ENCODE measurements around the gene RGS19.

The RGS19 gene

DNA sequence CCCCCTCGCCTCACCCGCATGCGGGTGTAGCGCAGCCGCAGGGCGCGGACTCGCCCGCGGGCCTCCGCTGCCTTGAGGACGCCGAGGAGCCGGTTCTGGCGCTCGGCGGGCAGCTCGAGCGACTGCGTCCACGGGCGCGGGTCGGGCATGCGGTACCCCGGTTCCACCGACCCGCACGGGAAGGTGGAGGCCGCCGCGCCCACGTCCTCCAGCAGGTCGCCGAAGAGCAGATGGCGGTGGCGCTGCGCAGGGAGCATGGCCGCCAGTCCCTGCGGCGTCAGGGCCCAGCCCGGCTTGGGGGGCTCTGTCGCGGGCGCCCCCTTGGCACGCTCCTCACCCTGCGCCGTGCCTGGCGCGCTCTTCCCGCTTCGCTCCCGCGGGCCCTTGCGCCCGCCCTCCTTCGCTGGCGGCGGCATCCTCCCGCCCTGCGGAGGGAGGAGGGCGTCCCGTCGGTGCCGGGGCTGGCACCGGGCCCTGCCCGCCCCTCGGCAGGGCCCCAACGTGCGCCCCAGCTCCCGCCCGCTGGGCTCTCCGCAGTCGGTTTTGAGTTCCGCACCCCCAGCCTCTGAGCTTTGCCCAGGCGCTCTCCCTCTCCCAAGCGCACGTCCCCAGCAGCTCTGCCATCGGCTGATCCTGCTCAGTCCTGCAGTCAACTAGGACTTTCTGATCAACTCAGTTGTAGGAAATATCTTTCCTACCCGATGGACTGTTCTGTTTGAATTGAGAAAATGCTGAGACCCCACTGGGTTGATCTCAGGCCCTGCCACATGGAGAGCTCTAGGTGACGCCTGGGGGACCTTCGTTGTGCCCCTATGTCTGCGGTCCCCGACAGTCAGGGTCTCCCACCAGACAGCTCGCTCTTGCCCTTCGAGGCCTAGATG is 4.7 kb upstream of the RGS19 start, which contains the start of gene LKAAEAR1:
Gene LKAAEAR1, minus strand, starts transcription at position 595 of the 881 bp plus-strand sequence. Its CDS starts 179 bp downstream, at position 416.
- H3K27me3 ChIP-seq (ENCODE audit: control insufficient read depth, insufficient read depth, low read length), result peaks cover 17% of the 10 kb centered on the region
- no peaks in the 10 kb centered on the region for H3K36me3 ChIP-seq (ENCODE audit: control insufficient read depth, insufficient read depth, low read length)
- no peak within 1 kb of the TSS for H3K27ac ChIP-seq (ENCODE audit: low read depth, low read length)
- peaks cover 2% of the 10 kb centered on the region for H3K4me1 ChIP-seq (ENCODE audit: control insufficient read depth, insufficient read depth, low read length)
- peak within 1 kb of the TSS; percentile 60 for H3K4me3 ChIP-seq (ENCODE audit: low read length)
- no peak within 1 kb of the TSS for H3K9ac ChIP-seq (ENCODE audit: low read length)

GRCh38 chr20:64083378-64083803 is 4.1 kb upstream of the RGS19 start:
- Histone ChIP-seq H3K27ac (ENCODE audit: low read depth, low read length) (no peak overlapping the region), H3K9ac (ENCODE audit: low read length) (no peak overlapping the region), H3K27me3 (ENCODE audit: control insufficient read depth, insufficient read depth, low read length) (peaks cover 22% of the 10 kb centered on the region), H3K4me1 (ENCODE audit: control insufficient read depth, insufficient read depth, low read length) (peaks cover 7% of the 10 kb centered on the region), H3K36me3 (ENCODE audit: control insufficient read depth, insufficient read depth, low read length) (no peaks in the 10 kb centered on the region), H3K4me3 (ENCODE audit: low read length) (peak overlapping the region; percentile 60)

GRCh38 chr20:64082820-64083377 is 3.6 kb upstream of the RGS19 start:
- no peak overlapping the region for H3K9ac ChIP-seq (ENCODE audit: low read length)

GRCh38 chr20:64082126-64082731 is 2.9 kb upstream of the RGS19 start:
- peaks cover 9% of the 10 kb centered on the region for H3K4me1 ChIP-seq (ENCODE audit: control insufficient read depth, insufficient read depth, low read length)
- no peaks in the 10 kb centered on the region for H3K36me3 ChIP-seq (ENCODE audit: control insufficient read depth, insufficient read depth, low read length)
- no peak overlapping the region for H3K27ac ChIP-seq (ENCODE audit: low read depth, low read length)
- H3K4me3 ChIP-seq (ENCODE audit: low read length), result no peak overlapping the region
- no peak overlapping the region for H3K9ac ChIP-seq (ENCODE audit: low read length)
- peaks cover 22% of the 10 kb centered on the region for H3K27me3 ChIP-seq (ENCODE audit: control insufficient read depth, insufficient read depth, low read length)

More at GRCh38 chr20:64082820-64083377, 3.6 kb upstream of the RGS19 start:
- Histone ChIP-seq H3K27me3 (ENCODE audit: control insufficient read depth, insufficient read depth, low read length) (peaks cover 22% of the 10 kb centered on the region), H3K27ac (ENCODE audit: low read depth, low read length) (no peak overlapping the region), H3K36me3 (ENCODE audit: control insufficient read depth, insufficient read depth, low read length) (no peaks in the 10 kb centered on the region), H3K4me1 (ENCODE audit: control insufficient read depth, insufficient read depth, low read length) (peaks cover 9% of the 10 kb centered on the region), H3K4me3 (ENCODE audit: low read length) (peak overlapping the region; percentile 27)

- H3K36me3 ChIP-seq (ENCODE audit: control insufficient read depth, insufficient read depth, low read length), result no peaks in the 10 kb centered on the region
- H3K4me3 ChIP-seq (ENCODE audit: low read length), result no peak overlapping the region
- H3K9ac ChIP-seq (ENCODE audit: low read length), result no peak overlapping the region
- peaks cover 22% of the 10 kb centered on the region for H3K27me3 ChIP-seq (ENCODE audit: control insufficient read depth, insufficient read depth, low read length)
- peaks cover 9% of the 10 kb centered on the region for H3K4me1 ChIP-seq (ENCODE audit: control insufficient read depth, insufficient read depth, low read length)
- H3K27ac ChIP-seq (ENCODE audit: low read depth, low read length), result no peak overlapping the region
Observed at GRCh38 chr20:64081624-64081964, 2.3 kb upstream of the RGS19 start.

- Histone ChIP-seq H3K4me3 (ENCODE audit: low read length) (peak overlapping the region; percentile 63), H3K9ac (ENCODE audit: low read length) (no peak overlapping the region), H3K27ac (ENCODE audit: low read depth, low read length) (no peak overlapping the region)
Observed at GRCh38 chr20:64080813-64081623, 1.7 kb upstream of the RGS19 start.

GRCh38 chr20:64080013-64080812 is 895 bp upstream of the RGS19 start, which contains the start of gene OPRL1:
Gene OPRL1, plus strand, starts transcription at chr20:64080082. Its CDS starts 12,639 bp downstream, at chr20:64092721.
- Histone ChIP-seq H3K27ac (ENCODE audit: low read depth, low read length) (peak within 1 kb of the TSS; percentile 45), H3K4me1 (ENCODE audit: control insufficient read depth, insufficient read depth, low read length) (peaks cover 9% of the 10 kb centered on the region), H3K4me3 (ENCODE audit: low read length) (peak within 1 kb of the TSS; percentile 74), H3K9ac (ENCODE audit: low read length) (peak within 1 kb of the TSS; percentile 49), H3K36me3 (ENCODE audit: control insufficient read depth, insufficient read depth, low read length) (no peaks in the 10 kb centered on the region), H3K27me3 (ENCODE audit: control insufficient read depth, insufficient read depth, low read length) (peaks cover 20% of the 10 kb centered on the region)

More at GRCh38 chr20:64080813-64081623, 1.7 kb upstream of the RGS19 start:
- peaks cover 9% of the 10 kb centered on the region for H3K4me1 ChIP-seq (ENCODE audit: control insufficient read depth, insufficient read depth, low read length)
- H3K36me3 ChIP-seq (ENCODE audit: control insufficient read depth, insufficient read depth, low read length), result no peaks in the 10 kb centered on the region
- peaks cover 20% of the 10 kb centered on the region for H3K27me3 ChIP-seq (ENCODE audit: control insufficient read depth, insufficient read depth, low read length)

- no peaks in the 10 kb centered on the region for H3K36me3 ChIP-seq (ENCODE audit: control insufficient read depth, insufficient read depth, low read length)
- H3K27ac ChIP-seq (ENCODE audit: low read depth, low read length), result no peak overlapping the region
- H3K4me3 ChIP-seq (ENCODE audit: low read length), result peak overlapping the region; percentile 74
- peaks cover 12% of the 10 kb centered on the region for H3K27me3 ChIP-seq (ENCODE audit: control insufficient read depth, insufficient read depth, low read length)
- H3K4me1 ChIP-seq (ENCODE audit: control insufficient read depth, insufficient read depth, low read length), result peaks cover 9% of the 10 kb centered on the region
- peak overlapping the region; percentile 49 for H3K9ac ChIP-seq (ENCODE audit: low read length)
Observed at GRCh38 chr20:64078934-64079272, 415 bp downstream of the RGS19 start.

DNA sequence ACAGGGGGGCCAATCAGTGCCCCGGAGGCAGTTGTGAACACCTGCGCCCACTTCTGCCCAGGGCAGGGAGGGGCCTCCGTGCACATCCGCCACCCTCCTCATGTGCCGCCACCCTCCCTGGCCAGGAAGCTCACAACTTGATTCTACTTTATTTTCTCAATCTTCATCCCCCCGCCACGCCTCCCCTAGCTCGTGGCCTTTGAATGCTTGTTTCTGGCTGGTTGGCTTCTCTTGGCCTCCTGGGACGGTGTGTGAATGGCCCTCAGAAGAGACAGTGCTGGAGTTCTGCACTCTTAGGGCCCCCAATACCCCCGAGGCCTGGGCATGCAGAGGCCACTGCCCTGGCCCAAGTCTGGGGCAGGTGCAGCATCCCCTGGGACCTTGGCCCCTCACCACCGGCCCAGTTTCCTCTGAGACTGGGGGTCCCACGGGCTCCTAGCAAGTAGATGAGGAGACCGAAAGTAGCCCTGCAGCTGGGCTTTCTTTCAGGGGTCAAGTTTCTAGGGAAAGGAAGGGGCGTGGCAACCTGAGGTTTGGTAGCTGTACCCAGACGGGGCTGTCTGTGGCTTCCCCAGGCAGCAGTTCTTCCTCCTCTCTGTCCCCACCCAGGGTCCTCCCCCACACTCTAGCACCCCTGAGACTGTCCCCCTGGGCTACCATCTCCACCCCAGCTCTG is 1.3 kb downstream of the RGS19 start:
- Histone ChIP-seq H3K36me3 (ENCODE audit: control insufficient read depth, insufficient read depth, low read length) (no peaks in the 10 kb centered on the region), H3K4me1 (ENCODE audit: control insufficient read depth, insufficient read depth, low read length) (peaks cover 9% of the 10 kb centered on the region), H3K9ac (ENCODE audit: low read length) (no peak overlapping the region), H3K27ac (ENCODE audit: low read depth, low read length) (no peak overlapping the region), H3K4me3 (ENCODE audit: low read length) (peak overlapping the region; percentile 74), H3K27me3 (ENCODE audit: control insufficient read depth, insufficient read depth, low read length) (peaks cover 8% of the 10 kb centered on the region)

GRCh38 chr20:64077541-64077875 is 1.8 kb downstream of the RGS19 start:
- Histone ChIP-seq H3K4me1 (ENCODE audit: control insufficient read depth, insufficient read depth, low read length) (peaks cover 9% of the 10 kb centered on the region), H3K27ac (ENCODE audit: low read depth, low read length) (no peak overlapping the region), H3K27me3 (ENCODE audit: control insufficient read depth, insufficient read depth, low read length) (peaks cover 6% of the 10 kb centered on the region), H3K9ac (ENCODE audit: low read length) (no peak overlapping the region), H3K4me3 (ENCODE audit: low read length) (peak overlapping the region; percentile 33), H3K36me3 (ENCODE audit: control insufficient read depth, insufficient read depth, low read length) (peaks cover 2% of the 10 kb centered on the region)

DNA sequence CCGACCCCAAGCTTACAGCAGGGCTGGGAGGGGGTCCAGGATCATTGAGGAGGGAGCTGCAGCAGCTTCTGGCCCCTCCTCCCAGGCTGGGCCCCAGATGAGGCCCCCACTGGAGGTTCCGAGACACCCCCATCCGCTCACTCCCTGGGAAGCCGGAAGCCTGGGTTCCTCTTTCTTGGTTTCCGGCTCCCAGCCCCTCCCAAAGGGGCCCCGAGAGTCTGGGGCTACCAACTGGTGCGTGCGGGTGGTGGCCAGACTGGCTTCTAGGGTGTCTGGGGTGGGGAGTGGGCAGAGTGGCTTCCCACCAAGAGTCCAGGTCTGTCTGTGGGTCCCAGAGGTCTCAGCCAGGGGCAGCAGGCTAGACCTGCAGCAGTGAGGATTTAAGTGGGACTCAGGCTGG is 2.2 kb downstream of the RGS19 start:
- Histone ChIP-seq H3K4me3 (ENCODE audit: low read length) (peak overlapping the region; percentile 33), H3K4me1 (ENCODE audit: control insufficient read depth, insufficient read depth, low read length) (peaks cover 9% of the 10 kb centered on the region), H3K9ac (ENCODE audit: low read length) (peak overlapping the region; percentile 16), H3K36me3 (ENCODE audit: control insufficient read depth, insufficient read depth, low read length) (peaks cover 6% of the 10 kb centered on the region), H3K27me3 (ENCODE audit: control insufficient read depth, insufficient read depth, low read length) (peaks cover 6% of the 10 kb centered on the region), H3K27ac (ENCODE audit: low read depth, low read length) (no peak overlapping the region)
